Dermis blood vessel endothelial cell (primary cell): Measurements from ENCODE around the gene KIAA0232. TPM values are rescaled to one million over a fixed set of nuclear protein-coding genes. Genes with fewer than 3 reads are reported as not detected.
"Not testable (repeated sequence)": the region's sequence is repeated elsewhere in the genome, so short reads cannot be mapped to it uniquely, and the experiment has no call there.

ENCODE experiments used
- DNase-seq: peaks from one replicate; pipeline ENCODE4 v3.0.0; 2010
- total RNA-seq: library from RNA; depleted of rRNA; stranded (reverse); fragments of >200 nt; gene quantifications from 2 replicates; pipeline ENCODE4 v1.2.3, GENCODE V29; 2014

KIAA0232 gene
- total RNA-seq, 1 donor from 2014 or later: 20.1 TPM

- no peak for DNase-seq
These were observed 123.3 kb downstream of the KIAA0232 start for GRCh38 chr4:6905516-6906445.

- not testable (repeated sequence) for DNase-seq
These were observed 124.0 kb downstream of the KIAA0232 start for GRCh38 chr4:6906486-6906885.

GRCh38 chr4:6907658-6908191, 125.2 kb downstream of the KIAA0232 start:
- peak; percentile 58 for DNase-seq

- peak; percentile 50 for DNase-seq
These were observed 126.0 kb downstream of the KIAA0232 start for GRCh38 chr4:6908432-6909112.

- DNase-seq: peak; percentile 89
These were observed 126.8 kb downstream of the KIAA0232 start, which contains the start of gene TBC1D14 for GRCh38 chr4:6909113-6909969. Gene TBC1D14 (plus strand): TSS chr4:6909826. CDS start chr4:6923390, 13,564 bp downstream.

GRCh38 chr4:6909970-6910339, 127.4 kb downstream of the KIAA0232 start:
- DNase-seq: peak; percentile 16

- peak; percentile 22 for DNase-seq
These were observed 127.9 kb downstream of the KIAA0232 start for GRCh38 chr4:6910340-6910959.

GRCh38 chr4:6910960-6911874, 128.7 kb downstream of the KIAA0232 start:
- DNase-seq: no peak

GRCh38 chr4:6911917-6912316, 129.4 kb downstream of the KIAA0232 start:
- not testable (repeated sequence) for DNase-seq

GRCh38 chr4:6912441-6912840, 129.9 kb downstream of the KIAA0232 start:
- no peak for DNase-seq

GRCh38 chr4:6913350-6913905, 130.9 kb downstream of the KIAA0232 start:
- no peak for DNase-seq

- no peak for DNase-seq
These were observed 131.9 kb downstream of the KIAA0232 start for GRCh38 chr4:6914448-6914847.

- DNase-seq: no peak
These were observed 132.8 kb downstream of the KIAA0232 start for GRCh38 chr4:6915041-6916005.

GRCh38 chr4:6916069-6916586, 133.6 kb downstream of the KIAA0232 start:
- no peak for DNase-seq

GRCh38 chr4:6916587-6917460, 134.3 kb downstream of the KIAA0232 start:
- DNase-seq: peak; percentile 47

- peak; percentile 83 for DNase-seq
These were observed 135.1 kb downstream of the KIAA0232 start for GRCh38 chr4:6917461-6918271.

- DNase-seq: peak; percentile 12
These were observed 135.8 kb downstream of the KIAA0232 start for GRCh38 chr4:6918338-6918737.
